OCI-LY7 (cell line): Measurements from ENCODE around the gene P2RX6. TPM values are rescaled to one million over a fixed set of nuclear protein-coding genes. Genes with fewer than 3 reads are reported as not detected.
A peak's percentile ranks its signal among the peaks of the same experiment; 100 is the strongest.

Experiments
- BruUV-seq: library from RNA; stranded (reverse); fragments of 400-500 nt; replicated peaks from 2 replicates; lab custom pipeline; 2021; lab: Mats Ljungman, UMichigan
- CTCF ChIA-PET: fragments of 300-600 bp; sonication (Branson Sonifier 250); formaldehyde crosslinking; loops from one replicate; lab custom pipeline; 2022; ENCODE audit warnings: antibody characterized with exemption; ENCODE audit not compliant: unreplicated experiment; lab: Charles Lee
- POLR2A ChIA-PET: fragments of 300-600 bp; sonication (Branson Sonifier 250); formaldehyde crosslinking; loops from one replicate; lab custom pipeline; 2022; ENCODE audit warnings: antibody characterized with exemption; lab: Charles Lee
- DNase-seq: peaks from one replicate; pipeline ENCODE4 v3.0.0-alpha.2; 2015; ENCODE audit warnings: low spot score
- H2AFZ ChIP-seq: fragments of 200-600 bp; sonication (generic), shearing (Covaris generic); 2 replicates; pipeline ENCODE4 v1.6.1; 2014; ENCODE audit warnings: mild to moderate bottlenecking, antibody characterized with exemption, low read length, moderate library complexity
- H3K27ac ChIP-seq: fragments of 200-600 bp; sonication (generic); 2 replicates; pipeline ENCODE4 v1.5.1; 2014; ENCODE audit warnings: mixed run types, low read depth, mild to moderate bottlenecking, moderate library complexity, low read length, inconsistent platforms; ENCODE audit not compliant: poor library complexity, severe bottlenecking
- H3K36me3 ChIP-seq: fragments of 200-600 bp; sonication (generic); 2 replicates; pipeline ENCODE4 v1.6.1; 2014; ENCODE audit warnings: mild to moderate bottlenecking, antibody characterized with exemption, low read length, moderate library complexity, mixed read lengths; ENCODE audit not compliant: insufficient read depth
- H3K4me1 ChIP-seq: fragments of 200-600 bp; sonication (generic); 2 replicates; pipeline ENCODE4 v1.5.1; 2014; ENCODE audit warnings: mild to moderate bottlenecking, low read length; ENCODE audit not compliant: insufficient read depth, poor library complexity, severe bottlenecking
- H3K4me2 ChIP-seq: fragments of 200-600 bp; sonication (generic); 2 replicates; pipeline ENCODE4 v1.6.1; 2014; ENCODE audit warnings: mild to moderate bottlenecking, low read length
- H3K4me3 ChIP-seq: fragments of 200-600 bp; sonication (generic); 2 replicates; pipeline ENCODE4 v1.5.1; 2014; ENCODE audit warnings: mild to moderate bottlenecking, low read depth, low read length; ENCODE audit not compliant: poor library complexity, severe bottlenecking
- H3K79me2 ChIP-seq: fragments of 200-600 bp; sonication (generic); 2 replicates; pipeline ENCODE4 v1.6.1; 2016; ENCODE audit warnings: low read depth, mild to moderate bottlenecking, low read length, moderate library complexity, mixed read lengths; ENCODE audit not compliant: insufficient read depth
- H3K9me2 ChIP-seq: fragments of 200-600 bp; sonication (generic); 2 replicates; pipeline ENCODE4 v1.6.1; 2016; ENCODE audit warnings: mild to moderate bottlenecking, low read length, mixed read lengths; ENCODE audit not compliant: insufficient read depth
- H3K9me3 ChIP-seq: fragments of 200-600 bp; sonication (generic); 2 replicates; pipeline ENCODE4 v1.6.1; 2014; ENCODE audit warnings: mild to moderate bottlenecking, mixed run types, low read length, mixed read lengths
- H4K20me1 ChIP-seq: fragments of 200-600 bp; sonication (generic); 2 replicates; pipeline ENCODE4 v1.6.1; 2014; ENCODE audit warnings: mild to moderate bottlenecking, antibody characterized with exemption, low read length, moderate library complexity, mixed read lengths; ENCODE audit not compliant: insufficient read depth
- CTCF ChIP-seq: fragments of 200-600 bp; sonication (generic); conservative IDR thresholded peaks from 2 replicates; pipeline ENCODE4 v1.5.1; 2014; ENCODE audit warnings: mild to moderate bottlenecking, antibody characterized with exemption, low read length, moderate library complexity, mixed read lengths
- EZH2phosphoT487 ChIP-seq: fragments of 200-600 bp; sonication (generic); IDR thresholded peaks from 2 replicates; pipeline ENCODE4 v1.6.1; 2018; ENCODE audit warnings: low read depth, borderline replicate concordance, mild to moderate bottlenecking, mixed run types, antibody characterized with exemption, low read length, moderate library complexity, mixed read lengths
- intact Hi-C: fragments of 100-400 bp; cut with micrococcal nuclease; formaldehyde crosslinking; loops from one replicate; pipeline ENCODE4 v1.10.0; 2022; ENCODE audit not compliant: unreplicated experiment
- total RNA-seq, 2 experiments: library from RNA; depleted of rRNA in 1 of 2; stranded (reverse); fragments of >200 nt in 1 of 2; shearing (Covaris generic) in 1 of 2; gene quantifications; 2 replicates each; pipeline ENCODE4 v1.2.3, GENCODE V29; 2014 to 2022

The P2RX6 gene
- total RNA-seq, 2 experiments from 2014 or later, result 0.06 to 0.32 TPM

- Histone ChIP-seq H4K20me1 (no peaks in the 10 kb centered on the region), H3K79me2 (peaks cover 10% of the 10 kb centered on the region), H3K27ac (no peak overlapping the region), H2AFZ (peak overlapping the region; percentile 66; the same call in 1 of the 2 replicates), H3K4me2 (peak overlapping the region; percentile 95), H3K4me3 (peak overlapping the region; percentile 81), H3K9me2 (no peaks in the 10 kb centered on the region), H3K9me3 (no peaks in the 10 kb centered on the region), H3K36me3 (peaks cover 31% of the 10 kb centered on the region), H3K4me1 (peaks cover 19% of the 10 kb centered on the region)
- ChIA-PET POLR2A (interaction anchor here (0.5 to 1.1 kb wide), 3 partner anchors 15 to 126 kb away, joined by 3 read pairs; no protein-coding TSS in a partner anchor), CTCF (no interaction called here)
- intact Hi-C loops, result loop anchor here (10.0 kb wide), 1 partner anchor 68 kb away; the partner anchor contains the start of gene CRKL
- no peak for TF ChIP-seq EZH2phosphoT487
- no peak for TF ChIP-seq CTCF
- DNase-seq, result no peak
- BruUV-seq, result no TSS peak
Observed at GRCh38 chr22:20983081-20983771, 31.7 kb upstream of the P2RX6 start.

- no peak for TF ChIP-seq CTCF
- TF ChIP-seq EZH2phosphoT487, result no peak
- Histone ChIP-seq H3K9me2 (no peaks in the 10 kb centered on the region), H3K4me1 (peaks cover 17% of the 10 kb centered on the region), H3K9me3 (no peaks in the 10 kb centered on the region), H3K79me2 (peaks cover 10% of the 10 kb centered on the region), H4K20me1 (no peaks in the 10 kb centered on the region), H3K4me3 (no peak overlapping the region), H3K4me2 (no peak overlapping the region), H3K36me3 (peaks cover 32% of the 10 kb centered on the region), H2AFZ (no peak overlapping the region), H3K27ac (no peak overlapping the region)
- CTCF ChIA-PET, result no interaction called here
- BruUV-seq, result no TSS peak
- POLR2A ChIA-PET, result no interaction called here
- intact Hi-C loops, result loop anchor here (10.0 kb wide), 1 partner anchor 71 kb away; the partner anchor contains the start of gene CRKL
- no peak for DNase-seq
Observed at GRCh38 chr22:20985720-20986119, 29.2 kb upstream of the P2RX6 start.

- ChIA-PET POLR2A (no interaction called here), CTCF (no interaction called here)
- no peak overlapping the region for H2AFZ ChIP-seq
- DNase-seq, result no peak
- no peaks in the 10 kb centered on the region for H3K9me2 ChIP-seq
- peaks cover 10% of the 10 kb centered on the region for H3K79me2 ChIP-seq
- H3K4me1 ChIP-seq, result peaks cover 11% of the 10 kb centered on the region
- H3K9me3 ChIP-seq, result no peaks in the 10 kb centered on the region
- no peaks in the 10 kb centered on the region for H4K20me1 ChIP-seq
- peaks cover 37% of the 10 kb centered on the region for H3K36me3 ChIP-seq
- no peak overlapping the region for H3K27ac ChIP-seq
- no peak overlapping the region for H3K4me2 ChIP-seq
- no TSS peak for BruUV-seq
- intact Hi-C loops, result loop anchor here (10.0 kb wide), 1 partner anchor 72 kb away; the partner anchor contains the start of gene CRKL
- no peak for TF ChIP-seq CTCF
- TF ChIP-seq EZH2phosphoT487, result no peak
- H3K4me3 ChIP-seq, result no peak overlapping the region
Observed at GRCh38 chr22:20986365-20986764, 28.6 kb upstream of the P2RX6 start.
